GM10266 (cell line): Measurements from ENCODE around the gene HAND2.

Experiments
- DNase-seq: peaks from one replicate; pipeline ENCODE4 v3.0.0; 2012; ENCODE audit errors: extremely low spot score
- TF ChIP-seq, protein P1 (sequence below): IDR thresholded peaks from 2 replicates; pipeline ENCODE4 v1.5.1; 2012; ENCODE audit warnings: mild to moderate bottlenecking, low read depth; ENCODE audit not compliant: control insufficient read depth, insufficient read depth; ENCODE audit errors: missing control alignments

Gene HAND2

DNA sequence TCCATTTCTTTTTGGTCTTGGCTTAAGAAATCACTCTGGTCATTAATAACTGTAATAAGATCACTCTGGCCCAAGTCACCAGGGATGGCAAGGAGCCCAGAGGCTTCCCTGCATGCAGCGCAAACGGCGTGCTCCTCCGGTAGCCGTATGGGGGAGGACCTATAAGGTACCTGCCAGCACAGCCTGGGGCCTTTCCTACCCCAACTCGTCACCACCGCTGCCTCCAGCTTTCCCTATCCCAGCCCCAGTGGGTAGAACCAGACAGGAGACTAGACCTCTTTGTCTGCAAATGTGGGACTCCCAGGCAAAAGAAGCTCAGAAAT lies 25.9 kb downstream of the HAND2 start:
- DNase-seq = no peak
- TF ChIP-seq, protein P1, sequence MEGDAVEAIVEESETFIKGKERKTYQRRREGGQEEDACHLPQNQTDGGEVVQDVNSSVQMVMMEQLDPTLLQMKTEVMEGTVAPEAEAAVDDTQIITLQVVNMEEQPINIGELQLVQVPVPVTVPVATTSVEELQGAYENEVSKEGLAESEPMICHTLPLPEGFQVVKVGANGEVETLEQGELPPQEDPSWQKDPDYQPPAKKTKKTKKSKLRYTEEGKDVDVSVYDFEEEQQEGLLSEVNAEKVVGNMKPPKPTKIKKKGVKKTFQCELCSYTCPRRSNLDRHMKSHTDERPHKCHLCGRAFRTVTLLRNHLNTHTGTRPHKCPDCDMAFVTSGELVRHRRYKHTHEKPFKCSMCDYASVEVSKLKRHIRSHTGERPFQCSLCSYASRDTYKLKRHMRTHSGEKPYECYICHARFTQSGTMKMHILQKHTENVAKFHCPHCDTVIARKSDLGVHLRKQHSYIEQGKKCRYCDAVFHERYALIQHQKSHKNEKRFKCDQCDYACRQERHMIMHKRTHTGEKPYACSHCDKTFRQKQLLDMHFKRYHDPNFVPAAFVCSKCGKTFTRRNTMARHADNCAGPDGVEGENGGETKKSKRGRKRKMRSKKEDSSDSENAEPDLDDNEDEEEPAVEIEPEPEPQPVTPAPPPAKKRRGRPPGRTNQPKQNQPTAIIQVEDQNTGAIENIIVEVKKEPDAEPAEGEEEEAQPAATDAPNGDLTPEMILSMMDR = no peak

DNA sequence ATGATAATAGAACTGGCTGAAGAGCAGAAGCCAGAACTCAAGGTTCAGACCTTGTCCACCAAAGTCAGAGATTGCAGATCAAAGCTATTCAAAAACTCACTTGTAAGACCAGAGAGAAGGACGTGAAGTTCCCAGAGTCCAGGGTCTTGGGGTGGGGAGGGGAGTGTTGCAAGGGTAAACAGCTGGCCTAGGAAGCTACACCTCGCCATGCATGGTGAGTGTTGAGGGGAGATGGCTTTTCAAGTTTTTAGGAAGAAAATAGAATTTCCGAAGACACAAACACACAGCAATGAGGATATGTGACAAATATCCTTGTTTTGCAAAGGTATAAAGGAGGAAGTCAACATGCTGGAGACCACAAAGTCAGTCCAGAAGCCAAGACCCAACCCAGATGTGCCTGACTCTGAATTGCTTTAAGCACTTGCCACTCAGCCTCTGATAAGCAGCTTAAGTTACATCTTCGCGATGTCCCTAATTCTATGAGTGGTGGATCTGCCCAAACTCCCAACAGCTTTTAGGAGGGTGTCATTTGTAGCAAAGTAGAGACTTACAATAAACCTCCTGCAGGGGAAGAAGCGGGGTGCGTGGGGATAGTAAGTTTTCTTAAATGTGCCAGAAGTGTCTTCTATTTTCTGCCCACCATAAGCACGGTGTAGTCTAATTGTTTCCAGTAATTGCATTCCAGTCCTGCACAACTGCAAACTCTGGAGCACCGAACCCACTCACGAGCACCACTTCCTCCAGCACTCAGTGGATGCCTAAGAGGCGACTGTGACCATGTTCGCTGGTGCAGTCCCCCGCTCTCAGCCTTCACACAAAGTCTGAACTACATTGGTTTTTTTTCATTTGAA lies 26.5 kb downstream of the HAND2 start:
- TF ChIP-seq, protein P1 = no peak
- DNase-seq = peak; percentile 17

DNA sequence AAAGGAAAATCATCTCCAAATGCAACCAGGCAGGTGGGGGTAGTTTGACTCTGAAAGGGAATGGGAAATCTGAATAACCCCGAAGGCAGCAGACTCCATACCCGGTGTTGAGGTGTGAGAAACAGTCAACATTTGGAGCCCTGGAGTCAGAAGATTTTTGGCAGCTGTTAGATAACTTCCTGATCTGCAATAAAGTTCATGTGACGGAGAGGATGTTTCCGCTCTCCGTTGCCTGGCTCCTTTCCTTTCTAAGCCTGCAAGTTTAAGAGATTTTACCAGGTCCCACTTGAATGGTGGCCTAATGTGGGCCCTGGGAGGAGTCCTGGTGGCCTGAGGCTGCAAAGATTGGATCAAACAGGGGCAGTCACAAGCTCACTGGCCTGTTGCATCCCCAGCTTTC lies 27.7 kb downstream of the HAND2 start:
- TF ChIP-seq, protein P1 = no peak
- no peak for DNase-seq

DNA sequence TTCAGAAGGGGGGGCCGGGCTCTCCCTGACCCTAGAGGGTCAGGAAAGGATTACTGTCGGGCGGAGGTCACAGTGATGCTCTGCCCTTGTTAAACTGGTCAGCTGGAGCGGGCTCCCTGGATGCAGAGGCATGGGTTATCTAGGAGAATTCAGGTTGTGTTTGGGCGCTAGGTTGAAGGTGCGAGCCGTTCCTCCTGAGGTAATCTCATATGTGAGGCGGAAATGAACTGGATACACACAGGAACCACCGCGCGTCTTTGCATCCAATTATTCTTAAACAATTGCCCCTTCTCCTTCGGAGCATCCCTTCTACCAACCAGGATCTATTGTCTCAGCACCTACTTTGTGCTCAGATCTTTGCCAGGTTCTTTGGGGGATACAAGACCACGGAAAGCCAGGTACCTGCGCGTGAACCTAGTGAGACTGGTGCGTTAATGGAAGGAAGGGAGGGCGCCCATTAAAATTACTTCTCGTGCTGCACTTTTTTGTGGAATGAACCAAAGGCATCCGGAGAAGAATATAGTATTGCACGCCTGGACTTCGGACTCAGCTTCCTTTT lies 28.4 kb downstream of the HAND2 start:
- DNase-seq = no peak
- TF ChIP-seq, protein P1 = no peak

DNA sequence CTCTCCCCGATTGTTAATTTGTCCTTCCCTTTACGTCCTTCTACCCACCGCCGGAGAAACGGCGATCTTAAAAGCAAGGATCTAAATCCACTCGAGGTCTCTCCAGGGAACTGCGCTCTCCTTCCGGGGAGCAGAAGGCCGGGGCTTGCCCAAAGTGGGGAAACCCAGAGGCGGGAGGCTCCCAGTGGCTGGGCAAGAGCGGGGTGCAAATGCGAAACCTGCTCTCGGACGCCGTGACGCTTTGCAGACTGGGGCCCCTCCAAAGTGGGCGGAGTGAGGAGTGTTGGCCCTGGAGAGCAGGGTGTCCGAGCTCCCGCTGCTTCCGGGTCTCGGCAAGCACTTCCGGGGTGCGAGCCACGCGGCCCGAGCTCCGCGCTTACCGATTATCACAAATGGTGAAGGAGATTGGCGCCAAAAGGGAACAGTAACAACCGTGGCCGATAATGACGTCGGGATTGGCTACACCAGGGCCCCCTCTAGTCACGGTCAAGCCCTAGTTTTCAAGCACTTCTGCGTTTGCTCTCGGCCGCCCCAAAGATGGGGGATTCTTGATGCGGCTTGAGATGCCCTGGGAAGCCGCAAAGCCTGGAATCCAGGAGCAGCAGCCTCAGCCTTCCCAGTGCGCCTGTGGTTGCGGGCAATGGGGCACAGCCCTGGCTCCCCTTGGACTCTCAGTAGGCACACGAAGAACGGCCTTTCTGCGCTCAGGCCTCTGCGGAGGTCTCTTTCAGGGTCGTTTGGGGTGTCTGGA lies 29.0 kb downstream of the HAND2 start:
- TF ChIP-seq, protein P1 = no peak
- peak; percentile 54 for DNase-seq

DNA sequence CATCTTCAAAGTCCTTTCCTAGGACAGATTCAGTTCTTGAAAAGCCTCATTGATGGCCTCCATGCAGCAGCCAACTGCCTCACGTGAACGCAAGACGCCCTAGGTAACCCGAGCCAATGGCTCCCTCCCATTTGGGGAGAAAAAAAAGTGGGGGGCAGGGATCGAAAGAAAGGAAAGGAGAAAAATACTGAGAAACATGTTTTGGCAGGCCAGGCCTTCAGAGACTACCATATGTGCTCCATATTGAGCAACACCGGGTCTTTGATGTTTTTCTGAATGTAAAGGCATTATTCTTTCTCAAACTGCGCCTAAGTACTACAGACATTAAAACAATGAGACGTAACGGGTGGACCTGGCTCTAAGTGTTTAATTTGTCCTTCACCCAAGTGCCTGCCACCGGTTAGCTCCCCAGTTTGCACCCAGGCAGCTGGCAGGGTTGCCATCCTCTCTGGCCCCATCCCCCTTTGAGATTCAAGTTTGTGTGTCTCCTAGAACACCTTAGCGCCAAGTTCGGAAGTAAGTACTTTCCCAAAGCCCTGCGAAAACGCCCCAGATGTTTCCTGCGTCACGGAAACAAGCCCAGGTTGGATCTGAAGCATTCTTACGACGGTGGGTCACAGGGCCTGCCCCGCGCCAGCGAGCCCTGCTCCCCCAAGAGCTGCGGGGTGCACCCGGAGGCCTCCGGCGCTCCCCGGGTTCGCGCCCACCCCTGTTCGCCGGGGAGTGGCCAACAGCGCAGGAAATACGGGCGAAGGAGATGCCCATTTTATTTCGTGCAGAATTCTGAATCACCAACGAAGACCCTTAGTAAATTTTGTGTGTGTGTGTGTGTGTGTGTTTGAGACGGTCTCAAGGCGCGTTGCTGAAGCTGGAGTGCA lies 30.1 kb downstream of the HAND2 start:
- TF ChIP-seq, protein P1 = no peak
- DNase-seq = no peak
